ENCODE data around the gene COL28A1.
"Not testable (repeated sequence)": the region's sequence is repeated elsewhere in the genome, so short reads cannot be mapped to it uniquely, and the experiment has no call there.

The COL28A1 gene

DNA sequence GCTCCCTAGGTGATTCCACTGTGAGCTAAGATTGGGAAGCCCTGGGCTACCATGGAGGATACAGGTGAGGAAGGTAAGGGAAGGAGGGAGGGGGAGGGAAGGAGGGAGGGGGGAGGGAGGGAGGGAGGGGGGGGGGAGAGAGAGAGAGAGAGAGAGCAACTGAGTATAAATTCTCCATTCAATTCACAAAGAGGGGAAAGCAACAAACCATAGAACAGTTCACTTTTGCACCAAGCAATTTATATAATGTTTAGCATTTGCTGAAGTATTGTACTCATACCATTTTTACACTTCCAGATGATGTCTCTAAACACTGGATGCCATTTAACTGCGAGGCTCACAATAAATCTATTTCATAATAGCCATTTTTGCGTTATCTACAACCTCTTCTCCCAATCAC lies 118.3 kb downstream of the COL28A1 start:
- H3K4me1 ChIP-seq (ENCODE audit: insufficient read depth, low read length), result no peaks in the 10 kb centered on the region
- no peak overlapping the region for H3K9ac ChIP-seq (ENCODE audit: low read depth, low read length)
- H3K36me3 ChIP-seq (ENCODE audit: insufficient read depth, low read length), result no peaks in the 10 kb centered on the region
- H3K4me3 ChIP-seq (ENCODE audit: low read length), result no peak overlapping the region
- 91% methylated on average over 2 of the region's 2 CpGs for WGBS
- H3K9me3 ChIP-seq (ENCODE audit: insufficient read depth, low read depth, low read length), result no peaks in the 10 kb centered on the region
- no peak overlapping the region for H3K27ac ChIP-seq (ENCODE audit: low read depth, low read length)
- H3K27me3 ChIP-seq (ENCODE audit: insufficient read depth, low read length), result no peaks in the 10 kb centered on the region

DNA sequence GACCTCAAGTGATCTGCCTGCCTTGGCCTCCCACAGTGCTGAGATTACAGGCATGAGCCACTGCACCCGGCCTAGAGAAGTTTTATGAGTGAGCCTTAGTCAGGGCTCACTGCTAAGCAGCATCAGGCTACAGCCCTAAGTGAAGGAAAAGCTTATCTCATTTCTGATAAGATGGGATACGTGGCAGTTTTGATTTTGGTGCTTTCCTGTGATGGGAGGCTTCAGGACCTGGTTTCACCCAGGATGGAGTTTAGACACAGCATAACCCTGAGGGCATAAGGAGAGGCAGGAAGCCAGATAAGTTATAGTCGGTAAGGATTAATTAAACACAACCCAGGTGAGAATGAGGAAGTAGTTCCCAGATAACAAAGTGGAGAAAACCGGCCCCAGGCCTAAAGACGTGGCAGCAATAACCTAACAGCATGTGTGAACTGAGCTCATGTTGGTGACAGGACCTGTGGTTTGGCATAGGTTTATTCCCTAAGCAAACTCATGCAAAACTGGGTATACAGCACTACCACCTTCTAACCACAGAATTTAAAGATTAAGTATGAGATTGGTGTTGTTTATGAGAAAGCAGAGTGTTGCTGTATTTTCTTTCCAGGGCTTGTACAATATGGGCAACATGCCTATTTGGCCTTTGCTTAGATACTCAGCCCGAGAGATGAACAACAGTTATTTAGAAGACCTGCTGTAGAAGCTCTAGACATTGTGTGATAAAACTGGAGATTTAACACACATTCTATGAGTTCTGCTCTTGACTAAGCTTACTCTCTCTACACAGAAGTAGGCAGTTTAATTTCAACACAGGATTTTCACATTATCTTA lies 119.4 kb downstream of the COL28A1 start:
- no peak overlapping the region for H3K9ac ChIP-seq (ENCODE audit: low read depth, low read length)
- H3K4me1 ChIP-seq (ENCODE audit: insufficient read depth, low read length), result no peaks in the 10 kb centered on the region
- WGBS, result 89% methylated on average over 6 of the region's 6 CpGs
- no peaks in the 10 kb centered on the region for H3K9me3 ChIP-seq (ENCODE audit: insufficient read depth, low read depth, low read length)
- no peaks in the 10 kb centered on the region for H3K27me3 ChIP-seq (ENCODE audit: insufficient read depth, low read length)
- no peak overlapping the region for H3K4me3 ChIP-seq (ENCODE audit: low read length)
- no peak overlapping the region for H3K27ac ChIP-seq (ENCODE audit: low read depth, low read length)
- no peaks in the 10 kb centered on the region for H3K36me3 ChIP-seq (ENCODE audit: insufficient read depth, low read length)

DNA sequence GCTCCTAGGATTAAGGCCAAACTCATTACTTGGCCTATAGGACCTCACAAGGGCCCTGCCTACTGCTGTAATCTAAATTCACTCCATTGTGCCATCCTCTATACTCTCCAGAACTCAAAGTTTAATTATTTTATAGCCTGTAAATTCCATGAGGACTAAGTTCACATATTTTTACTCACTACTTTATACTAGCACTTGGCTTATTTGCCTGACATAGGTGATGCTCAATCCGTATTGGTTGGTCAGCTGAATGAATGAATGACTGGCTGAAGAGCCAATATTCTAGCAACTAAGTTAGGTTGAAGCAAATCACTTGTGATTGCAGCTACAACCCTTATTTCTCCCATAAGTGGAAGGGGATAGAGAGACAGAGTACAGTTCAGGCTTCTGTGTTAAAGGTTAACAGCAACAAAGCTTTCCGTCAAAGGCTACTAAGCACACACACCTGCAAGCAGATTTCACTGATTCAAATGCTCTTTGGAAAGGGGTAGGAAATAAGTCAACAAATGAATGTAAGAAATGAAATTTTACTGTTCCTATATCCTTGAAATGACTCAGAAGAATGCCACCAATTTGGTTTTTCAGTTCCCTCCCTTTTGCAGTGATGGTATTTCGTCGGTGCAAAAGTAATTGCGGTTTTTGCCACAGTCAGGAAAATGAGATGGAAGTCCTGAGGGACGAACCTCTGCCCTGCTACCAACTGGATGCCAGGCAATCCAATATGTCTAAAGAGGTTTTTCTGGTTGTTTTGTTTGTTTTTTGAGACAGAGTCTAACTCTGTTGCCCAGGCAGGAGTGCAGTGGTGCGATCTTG lies 120.7 kb downstream of the COL28A1 start:
- no peak overlapping the region for H3K4me3 ChIP-seq (ENCODE audit: low read length)
- no peaks in the 10 kb centered on the region for H3K27me3 ChIP-seq (ENCODE audit: insufficient read depth, low read length)
- no peaks in the 10 kb centered on the region for H3K36me3 ChIP-seq (ENCODE audit: insufficient read depth, low read length)
- H3K9ac ChIP-seq (ENCODE audit: low read depth, low read length), result no peak overlapping the region
- 94% methylated on average over 7 of the region's 7 CpGs for WGBS
- no peaks in the 10 kb centered on the region for H3K9me3 ChIP-seq (ENCODE audit: insufficient read depth, low read depth, low read length)
- H3K4me1 ChIP-seq (ENCODE audit: insufficient read depth, low read length), result no peaks in the 10 kb centered on the region
- H3K27ac ChIP-seq (ENCODE audit: low read depth, low read length), result no peak overlapping the region

DNA sequence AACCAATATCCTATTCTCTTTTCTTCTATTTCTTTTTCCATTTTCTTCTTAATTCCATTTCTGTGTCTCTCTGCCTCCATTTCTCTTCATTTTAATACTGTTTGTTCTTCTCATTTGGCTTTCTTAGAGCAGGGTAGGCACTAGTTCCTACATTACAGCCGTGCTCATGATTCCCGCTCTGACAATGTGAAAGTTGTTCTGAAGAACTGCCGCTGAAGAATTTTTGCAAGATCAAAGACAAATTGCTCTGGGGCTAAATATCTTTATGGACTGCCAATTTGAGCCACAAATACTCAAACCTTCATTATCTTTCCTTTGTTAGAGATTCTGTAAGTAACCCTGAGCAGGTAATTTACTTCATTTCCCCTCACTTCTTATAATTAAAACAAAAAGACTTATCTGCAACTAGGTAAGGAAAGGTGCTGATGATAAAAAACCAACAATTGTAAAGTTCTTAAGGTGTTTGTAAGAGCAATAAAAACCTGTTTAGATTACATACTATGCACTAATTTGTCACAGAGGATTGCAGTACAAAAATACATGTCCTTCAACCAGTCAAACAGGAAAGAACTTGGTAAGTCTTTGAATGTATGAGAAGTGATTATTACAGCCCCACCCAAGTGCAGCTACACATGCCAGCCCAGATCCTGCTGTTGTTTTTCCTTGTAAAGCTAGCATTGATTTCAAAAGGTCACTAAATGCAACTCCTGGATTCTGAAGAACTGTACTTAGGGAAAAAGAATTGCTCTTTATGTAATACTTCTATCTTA lies 127.5 kb downstream of the COL28A1 start:
- 94% methylated on average over 3 of the region's 3 CpGs for WGBS

DNA sequence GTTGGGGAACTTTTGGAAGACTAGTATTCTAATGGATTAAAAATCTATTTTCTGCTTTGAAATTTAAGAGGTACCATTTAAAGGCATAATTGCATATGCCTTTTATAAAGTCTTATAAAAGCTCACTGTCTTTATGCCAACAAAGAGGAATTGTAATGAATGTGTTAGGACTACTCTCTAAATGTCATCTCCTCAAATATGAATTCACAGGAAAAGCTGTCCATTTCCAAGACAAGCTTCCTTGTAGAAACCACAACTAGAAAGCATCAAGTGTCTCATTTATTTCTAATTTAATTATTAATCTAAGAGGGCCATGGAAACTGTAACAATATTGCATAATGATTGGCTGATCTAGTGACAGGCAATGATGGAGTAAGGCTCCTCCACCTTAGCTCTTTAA lies 130.2 kb downstream of the COL28A1 start:
- H3K4me3 ChIP-seq (ENCODE audit: low read length), result no peak overlapping the region
- no peak overlapping the region for H3K9ac ChIP-seq (ENCODE audit: low read depth, low read length)
- H3K27me3 ChIP-seq (ENCODE audit: insufficient read depth, low read length), result no peaks in the 10 kb centered on the region
- no peaks in the 10 kb centered on the region for H3K36me3 ChIP-seq (ENCODE audit: insufficient read depth, low read length)
- H3K27ac ChIP-seq (ENCODE audit: low read depth, low read length), result no peak overlapping the region
- H3K4me1 ChIP-seq (ENCODE audit: insufficient read depth, low read length), result no peaks in the 10 kb centered on the region
- peaks cover 13% of the 10 kb centered on the region for H3K9me3 ChIP-seq (ENCODE audit: insufficient read depth, low read depth, low read length)

More for the DNA sequence above, 127.5 kb downstream of the COL28A1 start:
- Histone ChIP-seq H3K27me3 (ENCODE audit: insufficient read depth, low read length) (no peaks in the 10 kb centered on the region), H3K36me3 (ENCODE audit: insufficient read depth, low read length) (no peaks in the 10 kb centered on the region), H3K4me1 (ENCODE audit: insufficient read depth, low read length) (no peaks in the 10 kb centered on the region), H3K4me3 (ENCODE audit: low read length) (no peak overlapping the region), H3K9ac (ENCODE audit: low read depth, low read length) (no peak overlapping the region), H3K27ac (ENCODE audit: low read depth, low read length) (no peak overlapping the region), H3K9me3 (ENCODE audit: insufficient read depth, low read depth, low read length) (peaks cover 13% of the 10 kb centered on the region)

DNA sequence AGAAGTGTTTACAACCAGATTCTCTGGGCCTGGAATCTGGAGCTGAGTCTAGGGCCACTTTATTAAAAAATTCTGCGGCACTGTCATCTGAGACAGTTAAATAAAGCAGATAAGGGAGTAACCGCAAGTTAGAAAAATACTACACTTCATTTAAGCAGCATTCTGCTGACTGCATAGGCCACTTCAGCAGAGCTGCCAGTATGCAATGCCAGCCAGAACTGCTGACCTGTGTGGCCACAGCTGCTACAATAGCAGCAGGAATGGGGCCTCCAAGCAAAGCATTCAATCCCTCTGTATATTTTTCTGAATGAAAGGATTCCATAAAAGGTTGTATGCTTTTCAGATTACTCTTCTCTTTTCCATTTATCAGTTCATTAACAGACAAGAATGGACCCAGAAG lies 136.0 kb downstream of the COL28A1 start:
- H3K27ac ChIP-seq (ENCODE audit: low read depth, low read length), result no peak overlapping the region
- WGBS, result 100% methylated on average over 2 of the region's 2 CpGs
- H3K36me3 ChIP-seq (ENCODE audit: insufficient read depth, low read length), result no peaks in the 10 kb centered on the region
- H3K9ac ChIP-seq (ENCODE audit: low read depth, low read length), result no peak overlapping the region
- H3K4me3 ChIP-seq (ENCODE audit: low read length), result no peak overlapping the region
- no peaks in the 10 kb centered on the region for H3K4me1 ChIP-seq (ENCODE audit: insufficient read depth, low read length)
- no peaks in the 10 kb centered on the region for H3K27me3 ChIP-seq (ENCODE audit: insufficient read depth, low read length)
- no peaks in the 10 kb centered on the region for H3K9me3 ChIP-seq (ENCODE audit: insufficient read depth, low read depth, low read length)

DNA sequence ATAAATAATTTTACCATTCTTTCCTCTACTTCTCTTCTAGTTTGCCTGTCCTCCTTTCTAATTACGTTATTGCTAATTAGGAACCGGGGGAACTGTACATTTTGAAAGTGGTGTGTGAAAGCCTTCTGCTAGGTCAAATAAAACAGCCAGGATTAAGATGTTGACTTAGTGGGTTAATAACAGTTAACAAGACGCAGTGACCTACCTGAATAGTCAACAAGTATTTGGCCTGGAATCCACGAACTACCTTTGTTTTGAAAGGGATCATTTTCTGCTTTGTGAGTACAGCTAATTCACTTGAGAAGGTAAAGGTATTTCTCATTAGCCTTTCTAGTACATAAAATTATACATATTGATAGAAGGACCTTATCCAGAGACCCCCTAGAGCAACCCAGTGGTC lies 139.9 kb downstream of the COL28A1 start:
- no peaks in the 10 kb centered on the region for H3K4me1 ChIP-seq (ENCODE audit: insufficient read depth, low read length)
- H3K27me3 ChIP-seq (ENCODE audit: insufficient read depth, low read length), result no peaks in the 10 kb centered on the region
- WGBS, result 94% methylated on average over 4 of the region's 4 CpGs
- H3K9ac ChIP-seq (ENCODE audit: low read depth, low read length), result no peak overlapping the region
- H3K36me3 ChIP-seq (ENCODE audit: insufficient read depth, low read length), result no peaks in the 10 kb centered on the region
- H3K9me3 ChIP-seq (ENCODE audit: insufficient read depth, low read depth, low read length), result no peaks in the 10 kb centered on the region
- H3K4me3 ChIP-seq (ENCODE audit: low read length), result no peak overlapping the region
- no peak overlapping the region for H3K27ac ChIP-seq (ENCODE audit: low read depth, low read length)

DNA sequence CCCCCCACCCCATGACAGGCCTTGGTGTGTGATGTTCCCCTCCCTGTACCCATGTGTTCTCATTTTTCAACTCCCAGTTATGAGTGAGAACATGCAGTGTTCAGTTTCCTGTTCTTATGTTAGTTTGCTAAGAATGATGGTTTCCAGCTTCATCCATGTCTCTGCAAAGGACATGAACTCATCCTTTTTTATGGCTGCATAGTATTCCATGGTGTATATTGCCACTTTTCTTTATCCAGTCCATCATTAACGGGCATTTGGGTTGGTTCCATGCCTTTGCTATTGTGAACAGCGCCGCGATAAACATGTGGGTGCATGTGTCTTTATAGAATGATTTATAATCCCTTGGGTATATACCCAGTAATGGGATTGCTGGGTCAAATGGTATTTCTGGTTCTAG lies 147.5 kb downstream of the COL28A1 start:
- not testable (repeated sequence) for H3K4me3 ChIP-seq (ENCODE audit: low read length); H3K4me1 ChIP-seq (ENCODE audit: insufficient read depth, low read length); H3K36me3 ChIP-seq (ENCODE audit: insufficient read depth, low read length)

DNA sequence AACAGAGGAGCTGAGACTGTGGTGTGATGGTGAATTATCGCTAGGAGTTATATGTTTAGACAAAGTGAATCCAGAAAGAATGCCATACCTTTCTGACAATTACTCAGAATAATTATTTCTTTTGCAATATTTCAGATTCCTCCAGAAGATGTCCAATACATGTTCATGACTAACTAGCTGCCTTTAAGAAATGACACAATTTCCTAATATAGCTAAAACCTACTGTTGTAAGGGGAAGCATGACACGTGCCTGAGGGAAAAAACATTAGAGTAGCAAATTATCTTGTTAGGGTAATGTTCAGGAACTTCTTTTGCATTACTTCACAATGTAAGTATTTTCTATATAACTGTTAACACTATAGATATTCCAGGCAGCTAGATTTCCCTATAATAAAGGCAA lies 150.3 kb downstream of the COL28A1 start:
- H3K27me3 ChIP-seq (ENCODE audit: insufficient read depth, low read length), result no peaks in the 10 kb centered on the region
- H3K9ac ChIP-seq (ENCODE audit: low read depth, low read length), result no peak overlapping the region
- no peaks in the 10 kb centered on the region for H3K4me1 ChIP-seq (ENCODE audit: insufficient read depth, low read length)
- no peaks in the 10 kb centered on the region for H3K36me3 ChIP-seq (ENCODE audit: insufficient read depth, low read length)
- no peak overlapping the region for H3K4me3 ChIP-seq (ENCODE audit: low read length)
- H3K27ac ChIP-seq (ENCODE audit: low read depth, low read length), result no peak overlapping the region
- 100% methylated on average over 1 of the region's 2 CpGs for WGBS
- H3K9me3 ChIP-seq (ENCODE audit: insufficient read depth, low read depth, low read length), result 0 out of 2 replicates have a peak, but pooled peaks cover 3% of the 10 kb centered on the region

More for the DNA sequence above, 147.5 kb downstream of the COL28A1 start:
- H3K27ac ChIP-seq (ENCODE audit: low read depth, low read length); H3K9me3 ChIP-seq (ENCODE audit: insufficient read depth, low read depth, low read length); H3K27me3 ChIP-seq (ENCODE audit: insufficient read depth, low read length); H3K9ac ChIP-seq (ENCODE audit: low read depth, low read length): not testable (repeated sequence)
- 97% methylated on average over 4 of the region's 4 CpGs for WGBS

DNA sequence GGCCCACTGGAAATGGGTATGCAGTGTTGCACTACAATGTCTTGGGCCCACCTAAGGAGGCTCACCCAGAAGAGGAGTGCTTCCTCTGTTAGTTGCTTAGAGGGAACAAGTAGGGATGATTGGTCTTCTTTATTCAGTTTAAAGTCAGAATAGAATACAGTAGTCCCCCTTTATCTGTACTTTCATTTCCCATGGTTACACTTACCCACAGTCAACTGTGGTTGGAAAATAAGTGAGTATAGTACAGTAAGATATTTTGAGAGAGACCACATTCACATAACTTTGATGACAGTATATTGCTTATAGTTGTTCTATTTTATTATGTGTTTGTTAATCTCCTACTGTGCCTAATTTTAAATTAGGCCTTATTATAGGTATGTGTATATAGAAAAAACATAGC lies 151.4 kb downstream of the COL28A1 start:
- H3K36me3 ChIP-seq (ENCODE audit: insufficient read depth, low read length), result no peaks in the 10 kb centered on the region
- 0 out of 2 replicates have a peak, but pooled peaks cover 3% of the 10 kb centered on the region for H3K9me3 ChIP-seq (ENCODE audit: insufficient read depth, low read depth, low read length)
- no peak overlapping the region for H3K4me3 ChIP-seq (ENCODE audit: low read length)
- H3K9ac ChIP-seq (ENCODE audit: low read depth, low read length), result no peak overlapping the region
- no peak overlapping the region for H3K27ac ChIP-seq (ENCODE audit: low read depth, low read length)
- no peaks in the 10 kb centered on the region for H3K4me1 ChIP-seq (ENCODE audit: insufficient read depth, low read length)
- H3K27me3 ChIP-seq (ENCODE audit: insufficient read depth, low read length), result no peaks in the 10 kb centered on the region

DNA sequence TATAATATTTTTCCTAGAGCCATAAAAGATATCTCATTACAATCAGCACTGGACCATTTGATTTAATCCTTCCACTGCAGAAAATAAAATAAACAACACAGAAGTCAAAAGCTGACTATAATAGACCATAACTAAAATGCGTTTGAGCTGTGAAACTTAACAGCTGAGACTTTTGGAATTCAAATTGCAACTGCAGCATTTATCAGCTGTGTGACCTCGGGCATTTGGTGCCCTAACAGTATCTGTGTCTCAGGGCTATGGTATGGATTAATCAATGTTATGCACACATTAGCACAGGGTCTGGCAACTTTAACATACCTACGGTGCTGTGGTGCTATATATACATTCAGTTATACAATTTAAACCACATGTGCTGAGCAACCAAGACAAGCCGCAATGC lies 160.1 kb downstream of the COL28A1 start:
- 92% methylated on average over 4 of the region's 4 CpGs for WGBS
- no peaks in the 10 kb centered on the region for H3K4me1 ChIP-seq (ENCODE audit: insufficient read depth, low read length)

More for the DNA sequence above, 160.1 kb downstream of the COL28A1 start:
- H3K9ac ChIP-seq (ENCODE audit: low read depth, low read length), result no peak overlapping the region
- no peaks in the 10 kb centered on the region for H3K36me3 ChIP-seq (ENCODE audit: insufficient read depth, low read length)
- H3K27ac ChIP-seq (ENCODE audit: low read depth, low read length), result no peak overlapping the region
- no peaks in the 10 kb centered on the region for H3K9me3 ChIP-seq (ENCODE audit: insufficient read depth, low read depth, low read length)
- no peak overlapping the region for H3K4me3 ChIP-seq (ENCODE audit: low read length)
- H3K27me3 ChIP-seq (ENCODE audit: insufficient read depth, low read length), result no peaks in the 10 kb centered on the region
